GM12878 (cell line): ENCODE measurements around the gene MAST4.

ENCODE experiments used
- CBFB ChIP-seq: IDR thresholded peaks from 2 replicates; pipeline ENCODE4 v1.6.1; 2016; ENCODE audit warnings: antibody characterized with exemption, low read depth
- EP300 ChIP-seq, 2 experiments: fragments of 150-350 bp in 1 of 2; IDR thresholded peaks; 2 replicates each; pipeline ENCODE4 v1.6.1; 2011 to 2012; ENCODE audit warnings: low read depth in 2 of 2, low read length in 2 of 2, borderline replicate concordance in 1 of 2, improper control_type of control experiment in 1 of 2, inconsistent platforms in 1 of 2; ENCODE audit not compliant: control insufficient read depth in 1 of 2
- MXI1 ChIP-seq: fragments of 150-350 bp; IDR thresholded peaks from 2 replicates; pipeline ENCODE4 v1.6.1; 2011; ENCODE audit warnings: low read depth, mild to moderate bottlenecking, inconsistent platforms, low read length, improper control_type of control experiment
- POLR2A ChIP-seq: IDR thresholded peaks from 2 replicates; pipeline ENCODE4 v1.6.1; 2011; ENCODE audit warnings: low read depth, mild to moderate bottlenecking, low read length
- POLR2AphosphoS2 ChIP-seq: IDR thresholded peaks from 2 replicates; pipeline ENCODE4 v1.6.1; 2011; ENCODE audit warnings: low read depth, mild to moderate bottlenecking, low read length, improper control_type of control experiment, moderate library complexity
- POLR2AphosphoS5 ChIP-seq: IDR thresholded peaks from 2 replicates; pipeline ENCODE4 v1.6.1; 2011; ENCODE audit warnings: mild to moderate bottlenecking, low read length, inconsistent platforms
- RAD51 ChIP-seq: fragments of 450-650 bp; IDR thresholded peaks from 2 replicates; pipeline ENCODE4 v1.6.1; 2016; ENCODE audit warnings: moderate library complexity, mild to moderate bottlenecking, inconsistent platforms
- ZNF384 ChIP-seq: IDR thresholded peaks from 2 replicates; pipeline ENCODE4 v1.6.1; 2012; ENCODE audit warnings: low read depth, mild to moderate bottlenecking, low read length, improper control_type of control experiment, borderline replicate concordance
- TF ChIP-seq, protein P1 (sequence below), 3 experiments: IDR thresholded peaks in 2 of 3; conservative IDR thresholded peaks in 1 of 3; 2 replicates each; pipeline ENCODE4 v1.5.1; 2011; ENCODE audit warnings: low read depth in 3 of 3, low read length in 3 of 3, mild to moderate bottlenecking in 3 of 3, control low read depth in 2 of 3, moderate library complexity in 2 of 3, inconsistent platforms in 1 of 3, mixed read lengths in 1 of 3; ENCODE audit not compliant: control insufficient read depth in 2 of 3, insufficient read depth in 1 of 3; ENCODE audit errors: extremely low read depth in 1 of 3
- TF ChIP-seq, protein P2 (sequence below): IDR thresholded peaks from 2 replicates; pipeline ENCODE4 v1.6.1; 2012; ENCODE audit warnings: mild to moderate bottlenecking, low read depth, low read length
- TF ChIP-seq, protein P3 (sequence below): IDR thresholded peaks from 2 replicates; pipeline ENCODE4 v1.6.1; 2011; ENCODE audit warnings: low read depth, mild to moderate bottlenecking, low read length, moderate library complexity, borderline replicate concordance; ENCODE audit errors: extremely low read depth

DNA sequence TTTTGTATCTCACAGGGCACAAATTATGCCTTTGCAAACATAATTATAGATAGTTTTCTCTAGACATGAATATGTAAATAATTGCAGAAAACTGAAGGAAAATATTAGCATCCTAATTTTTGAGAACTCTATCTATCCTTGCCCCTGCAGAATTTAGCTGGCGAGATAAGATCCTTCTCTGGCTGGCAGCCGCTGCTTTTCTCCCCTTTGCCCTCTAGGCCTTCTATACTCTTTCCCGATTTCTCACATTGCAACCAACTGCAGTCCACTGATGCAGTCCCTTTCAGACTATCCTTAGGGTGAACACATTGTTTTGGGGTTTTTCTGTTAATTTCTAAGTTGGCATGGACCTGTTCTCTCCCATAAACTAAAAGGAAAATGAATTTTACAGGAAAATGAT lies 509.1 kb downstream of the MAST4 start:
- TF ChIP-seq, protein P1, sequence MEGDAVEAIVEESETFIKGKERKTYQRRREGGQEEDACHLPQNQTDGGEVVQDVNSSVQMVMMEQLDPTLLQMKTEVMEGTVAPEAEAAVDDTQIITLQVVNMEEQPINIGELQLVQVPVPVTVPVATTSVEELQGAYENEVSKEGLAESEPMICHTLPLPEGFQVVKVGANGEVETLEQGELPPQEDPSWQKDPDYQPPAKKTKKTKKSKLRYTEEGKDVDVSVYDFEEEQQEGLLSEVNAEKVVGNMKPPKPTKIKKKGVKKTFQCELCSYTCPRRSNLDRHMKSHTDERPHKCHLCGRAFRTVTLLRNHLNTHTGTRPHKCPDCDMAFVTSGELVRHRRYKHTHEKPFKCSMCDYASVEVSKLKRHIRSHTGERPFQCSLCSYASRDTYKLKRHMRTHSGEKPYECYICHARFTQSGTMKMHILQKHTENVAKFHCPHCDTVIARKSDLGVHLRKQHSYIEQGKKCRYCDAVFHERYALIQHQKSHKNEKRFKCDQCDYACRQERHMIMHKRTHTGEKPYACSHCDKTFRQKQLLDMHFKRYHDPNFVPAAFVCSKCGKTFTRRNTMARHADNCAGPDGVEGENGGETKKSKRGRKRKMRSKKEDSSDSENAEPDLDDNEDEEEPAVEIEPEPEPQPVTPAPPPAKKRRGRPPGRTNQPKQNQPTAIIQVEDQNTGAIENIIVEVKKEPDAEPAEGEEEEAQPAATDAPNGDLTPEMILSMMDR (IDR thresholded peaks at IDR 0.05 in 2 of 3, conservative IDR thresholded peaks at IDR 0.05 in 1 of 3; ENCODE audit: control insufficient read depth in 2 of 3, extremely low read depth in 1 of 3, insufficient read depth in 1 of 3, low read depth in 3 of 3, low read length in 3 of 3), result no peak
- TF ChIP-seq MXI1 (no peak), ZNF384 (no peak), POLR2A (no peak), EP300 (IDR thresholded peaks at IDR 0.05; ENCODE audit: borderline replicate concordance in 1 of 2, control insufficient read depth in 1 of 2, low read depth in 2 of 2, low read length in 2 of 2) (no peak), CBFB (no peak), POLR2AphosphoS2 (no peak), RAD51 (no peak), POLR2AphosphoS5 (no peak)
- TF ChIP-seq, protein P2, sequence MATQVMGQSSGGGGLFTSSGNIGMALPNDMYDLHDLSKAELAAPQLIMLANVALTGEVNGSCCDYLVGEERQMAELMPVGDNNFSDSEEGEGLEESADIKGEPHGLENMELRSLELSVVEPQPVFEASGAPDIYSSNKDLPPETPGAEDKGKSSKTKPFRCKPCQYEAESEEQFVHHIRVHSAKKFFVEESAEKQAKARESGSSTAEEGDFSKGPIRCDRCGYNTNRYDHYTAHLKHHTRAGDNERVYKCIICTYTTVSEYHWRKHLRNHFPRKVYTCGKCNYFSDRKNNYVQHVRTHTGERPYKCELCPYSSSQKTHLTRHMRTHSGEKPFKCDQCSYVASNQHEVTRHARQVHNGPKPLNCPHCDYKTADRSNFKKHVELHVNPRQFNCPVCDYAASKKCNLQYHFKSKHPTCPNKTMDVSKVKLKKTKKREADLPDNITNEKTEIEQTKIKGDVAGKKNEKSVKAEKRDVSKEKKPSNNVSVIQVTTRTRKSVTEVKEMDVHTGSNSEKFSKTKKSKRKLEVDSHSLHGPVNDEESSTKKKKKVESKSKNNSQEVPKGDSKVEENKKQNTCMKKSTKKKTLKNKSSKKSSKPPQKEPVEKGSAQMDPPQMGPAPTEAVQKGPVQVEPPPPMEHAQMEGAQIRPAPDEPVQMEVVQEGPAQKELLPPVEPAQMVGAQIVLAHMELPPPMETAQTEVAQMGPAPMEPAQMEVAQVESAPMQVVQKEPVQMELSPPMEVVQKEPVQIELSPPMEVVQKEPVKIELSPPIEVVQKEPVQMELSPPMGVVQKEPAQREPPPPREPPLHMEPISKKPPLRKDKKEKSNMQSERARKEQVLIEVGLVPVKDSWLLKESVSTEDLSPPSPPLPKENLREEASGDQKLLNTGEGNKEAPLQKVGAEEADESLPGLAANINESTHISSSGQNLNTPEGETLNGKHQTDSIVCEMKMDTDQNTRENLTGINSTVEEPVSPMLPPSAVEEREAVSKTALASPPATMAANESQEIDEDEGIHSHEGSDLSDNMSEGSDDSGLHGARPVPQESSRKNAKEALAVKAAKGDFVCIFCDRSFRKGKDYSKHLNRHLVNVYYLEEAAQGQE, result no peak
- TF ChIP-seq, protein P3, sequence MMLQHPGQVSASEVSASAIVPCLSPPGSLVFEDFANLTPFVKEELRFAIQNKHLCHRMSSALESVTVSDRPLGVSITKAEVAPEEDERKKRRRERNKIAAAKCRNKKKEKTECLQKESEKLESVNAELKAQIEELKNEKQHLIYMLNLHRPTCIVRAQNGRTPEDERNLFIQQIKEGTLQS, result no peak
